ENCODE data around the gene NAP1L4. TPM values are rescaled to one million over a fixed set of nuclear protein-coding genes. Genes with fewer than 3 reads are reported as not detected.
A peak's percentile ranks its signal among the peaks of the same experiment; 100 is the strongest.

NAP1L4 gene
- total RNA-seq, 2 experiments from 2014 or later, result 346 to 363 TPM

GRCh38 chr11:2960139-2960538, 32.0 kb downstream of the NAP1L4 start:
- H3K9me3 Mint-ChIP-seq, result no peaks in the 10 kb centered on the region
- no peaks in the 10 kb centered on the region for H3K27me3 Mint-ChIP-seq
- POLR2A ChIA-PET, result interaction anchor here (1.6 kb wide), 1 partner anchor 12 kb away, joined by 10 read pairs; no protein-coding TSS in a partner anchor
- H3K36me3 Mint-ChIP-seq, result peaks cover 51% of the 10 kb centered on the region
- ATAC-seq (ENCODE audit: low read depth) (no peak), DNase-seq (no peak)
- peaks cover 30% of the 10 kb centered on the region for H3K4me1 Mint-ChIP-seq
- H3K27ac Mint-ChIP-seq, result no peak overlapping the region
- no peak overlapping the region for H3K4me3 Mint-ChIP-seq

GRCh38 chr11:2958251-2958650, 33.9 kb downstream of the NAP1L4 start:
- peaks cover 30% of the 10 kb centered on the region for H3K4me1 Mint-ChIP-seq
- peaks cover 37% of the 10 kb centered on the region for H3K36me3 Mint-ChIP-seq
- DNase-seq, result no peak
- ATAC-seq (ENCODE audit: low read depth), result no peak
- H3K9me3 Mint-ChIP-seq, result no peaks in the 10 kb centered on the region
- H3K27ac Mint-ChIP-seq, result no peak overlapping the region
- POLR2A ChIA-PET, result no interaction called here
- H3K4me3 Mint-ChIP-seq, result no peak overlapping the region
- no peaks in the 10 kb centered on the region for H3K27me3 Mint-ChIP-seq

GRCh38 chr11:2955906-2956476, 36.1 kb downstream of the NAP1L4 start:
- Mint-ChIP-seq H3K27me3 (no peaks in the 10 kb centered on the region), H3K36me3 (peaks cover 30% of the 10 kb centered on the region), H3K4me3 (no peak overlapping the region), H3K9me3 (no peaks in the 10 kb centered on the region), H3K4me1 (peaks cover 37% of the 10 kb centered on the region), H3K27ac (no peak overlapping the region)
- POLR2A ChIA-PET, result no interaction called here
- ATAC-seq (ENCODE audit: low read depth) (no peak), DNase-seq (no peak)

GRCh38 chr11:2954263-2954662, 37.9 kb downstream of the NAP1L4 start:
- peaks cover 31% of the 10 kb centered on the region for H3K36me3 Mint-ChIP-seq
- ATAC-seq (ENCODE audit: low read depth) (no peak), DNase-seq (no peak)
- H3K27me3 Mint-ChIP-seq, result no peaks in the 10 kb centered on the region
- no peak overlapping the region for H3K4me3 Mint-ChIP-seq
- POLR2A ChIA-PET, result interaction anchor here (0.8 to 1.3 kb wide), 3 partner anchors 11 to 22 kb away, joined by 3 to 4 read pairs (median 4); no protein-coding TSS in a partner anchor
- peaks cover 38% of the 10 kb centered on the region for H3K4me1 Mint-ChIP-seq
- H3K27ac Mint-ChIP-seq, result peak overlapping the region; percentile 32
- H3K9me3 Mint-ChIP-seq, result no peaks in the 10 kb centered on the region

GRCh38 chr11:2952290-2952689, 39.8 kb downstream of the NAP1L4 start:
- no peaks in the 10 kb centered on the region for H3K27me3 Mint-ChIP-seq
- H3K9me3 Mint-ChIP-seq, result no peaks in the 10 kb centered on the region
- no peak for ATAC-seq (ENCODE audit: low read depth)
- peaks cover 34% of the 10 kb centered on the region for H3K36me3 Mint-ChIP-seq
- no peak overlapping the region for H3K4me3 Mint-ChIP-seq
- POLR2A ChIA-PET, result interaction anchor here (1.5 kb wide), 1 partner anchor 19 kb away, joined by 3 read pairs; no protein-coding TSS in a partner anchor
- H3K4me1 Mint-ChIP-seq, result peaks cover 45% of the 10 kb centered on the region
- H3K27ac Mint-ChIP-seq, result peak overlapping the region; percentile 34
- no peak for DNase-seq

- DNase-seq, result no peak
- no peak for ATAC-seq (ENCODE audit: low read depth)
- no peaks in the 10 kb centered on the region for H3K27me3 Mint-ChIP-seq
- peaks cover 35% of the 10 kb centered on the region for H3K36me3 Mint-ChIP-seq
- no peaks in the 10 kb centered on the region for H3K9me3 Mint-ChIP-seq
- peak overlapping the region; percentile 9 for H3K4me3 Mint-ChIP-seq
- POLR2A ChIA-PET, result no interaction called here
- peak overlapping the region; percentile 70 for H3K27ac Mint-ChIP-seq
- H3K4me1 Mint-ChIP-seq, result peaks cover 52% of the 10 kb centered on the region
These were observed 40.7 kb downstream of the NAP1L4 start for GRCh38 chr11:2951231-2952110.

GRCh38 chr11:2950825-2951224, 41.3 kb downstream of the NAP1L4 start:
- no peak for DNase-seq
- ATAC-seq (ENCODE audit: low read depth), result no peak
- Mint-ChIP-seq H3K4me3 (no peak overlapping the region), H3K36me3 (peaks cover 38% of the 10 kb centered on the region), H3K27me3 (no peaks in the 10 kb centered on the region), H3K4me1 (peaks cover 59% of the 10 kb centered on the region), H3K27ac (no peak overlapping the region), H3K9me3 (no peaks in the 10 kb centered on the region)
- POLR2A ChIA-PET, result no interaction called here

GRCh38 chr11:2949920-2950319, 42.2 kb downstream of the NAP1L4 start:
- Mint-ChIP-seq H3K4me3 (no peak overlapping the region), H3K9me3 (no peaks in the 10 kb centered on the region), H3K27ac (no peak overlapping the region), H3K36me3 (peaks cover 38% of the 10 kb centered on the region), H3K4me1 (peaks cover 67% of the 10 kb centered on the region), H3K27me3 (no peaks in the 10 kb centered on the region)
- POLR2A ChIA-PET, result interaction anchor here (0.6 kb wide), 1 partner anchor 25 kb away, joined by 3 read pairs; no protein-coding TSS in a partner anchor
- DNase-seq, result no peak
- no peak for ATAC-seq (ENCODE audit: low read depth)

GRCh38 chr11:2947744-2948143, 44.4 kb downstream of the NAP1L4 start:
- Mint-ChIP-seq H3K4me3 (no peak overlapping the region), H3K4me1 (peaks cover 61% of the 10 kb centered on the region), H3K9me3 (no peaks in the 10 kb centered on the region), H3K27me3 (no peaks in the 10 kb centered on the region), H3K36me3 (peaks cover 41% of the 10 kb centered on the region), H3K27ac (peak overlapping the region; percentile 30)
- ATAC-seq (ENCODE audit: low read depth) (no peak), DNase-seq (no peak)
- POLR2A ChIA-PET, result interaction anchor here (1.5 to 2.0 kb wide), 2 partner anchors 13 to 16 kb away, joined by 5 to 10 read pairs; no protein-coding TSS in a partner anchor

GRCh38 chr11:2945757-2946287, 46.3 kb downstream of the NAP1L4 start:
- Mint-ChIP-seq H3K27me3 (no peaks in the 10 kb centered on the region), H3K4me3 (peak overlapping the region; percentile 51), H3K27ac (peak overlapping the region; percentile 69), H3K9me3 (no peaks in the 10 kb centered on the region), H3K4me1 (peaks cover 44% of the 10 kb centered on the region), H3K36me3 (peaks cover 33% of the 10 kb centered on the region)
- DNase-seq (no peak), ATAC-seq (ENCODE audit: low read depth) (no peak)
- POLR2A ChIA-PET, result interaction anchor here (0.8 to 1.4 kb wide), 6 partner anchors 31 to 146 kb away, joined by 3 to 5 read pairs (median 4); partner anchors contain the start of gene CARS1

- ATAC-seq (ENCODE audit: low read depth) (peak; percentile 65), DNase-seq (peak; percentile 71)
- peaks cover 43% of the 10 kb centered on the region for H3K4me1 Mint-ChIP-seq
- peak overlapping the region; percentile 51 for H3K4me3 Mint-ChIP-seq
- no peaks in the 10 kb centered on the region for H3K9me3 Mint-ChIP-seq
- POLR2A ChIA-PET, result interaction anchor here (0.8 to 1.4 kb wide), 6 partner anchors 31 to 147 kb away, joined by 3 to 5 read pairs (median 4); partner anchors contain the start of gene CARS1
- no peaks in the 10 kb centered on the region for H3K27me3 Mint-ChIP-seq
- peak overlapping the region; percentile 69 for H3K27ac Mint-ChIP-seq
- H3K36me3 Mint-ChIP-seq, result peaks cover 32% of the 10 kb centered on the region
These were observed 46.9 kb downstream of the NAP1L4 start for GRCh38 chr11:2945031-2945756.

- peaks cover 31% of the 10 kb centered on the region for H3K36me3 Mint-ChIP-seq
- peak overlapping the region; percentile 69 for H3K27ac Mint-ChIP-seq
- peaks cover 41% of the 10 kb centered on the region for H3K4me1 Mint-ChIP-seq
- peaks cover 3% of the 10 kb centered on the region for H3K9me3 Mint-ChIP-seq
- H3K4me3 Mint-ChIP-seq, result no peak overlapping the region
- DNase-seq (no peak), ATAC-seq (ENCODE audit: low read depth) (no peak)
- no peaks in the 10 kb centered on the region for H3K27me3 Mint-ChIP-seq
- POLR2A ChIA-PET, result interaction anchor here (1.2 to 2.0 kb wide), 3 partner anchors 32 to 70 kb away, joined by 3 to 7 read pairs (median 3); no protein-coding TSS in a partner anchor
These were observed 47.6 kb downstream of the NAP1L4 start for GRCh38 chr11:2944530-2944929.

- peak overlapping the region; percentile 42 for H3K27ac Mint-ChIP-seq
- no peaks in the 10 kb centered on the region for H3K27me3 Mint-ChIP-seq
- peaks cover 31% of the 10 kb centered on the region for H3K36me3 Mint-ChIP-seq
- H3K4me3 Mint-ChIP-seq, result no peak overlapping the region
- POLR2A ChIA-PET, result interaction anchor here (0.7 to 2.0 kb wide), 4 partner anchors 10 to 71 kb away, joined by 3 to 7 read pairs (median 4); no protein-coding TSS in a partner anchor
- peaks cover 8% of the 10 kb centered on the region for H3K9me3 Mint-ChIP-seq
- peaks cover 35% of the 10 kb centered on the region for H3K4me1 Mint-ChIP-seq
- DNase-seq (no peak), ATAC-seq (ENCODE audit: low read depth) (peak; percentile 2)
These were observed 48.4 kb downstream of the NAP1L4 start for GRCh38 chr11:2943711-2944118.

Data from activated naive CD8-positive, alpha-beta T cell treated with anti-CD3 and anti-CD28 coated beads, Interleukin-2, amount 10 ng/mL, durations not matched to agents 7 days and 5 days (primary cell).